ENCODE measurements around the gene SNAPIN. TPM values are rescaled to one million over a fixed set of nuclear protein-coding genes. Genes with fewer than 3 reads are reported as not detected.

Gene SNAPIN
- total and polyA plus RNA-seq, 9 of the 15 experiments (the other 6 are each of a cell fraction or from before 2014, with no cell fraction given), result 11.2 to 43.9 (median 32.3) TPM

- TF ChIP-seq PHTF2 (CRISPR knock-in tag; IDR thresholded peaks at IDR 0.05), result no peak
- peak; percentile 69; the same call in 1 of the 2 replicates for TF ChIP-seq TOE1 (IDR thresholded peaks at IDR 0.05; ENCODE audit: borderline replicate concordance)
- TF ChIP-seq TOE1 (CRISPR knock-in tag; IDR thresholded peaks at IDR 0.05; ENCODE audit: borderline replicate concordance, low read depth), result no peak
- no peak for TF ChIP-seq NCOA1 (IDR thresholded peaks at IDR 0.05; ENCODE audit: low read depth)
- TF ChIP-seq CREBBP (IDR thresholded peaks at IDR 0.05; ENCODE audit: low read depth, low read length), result no peak
- no peak for TF ChIP-seq ARID1B (IDR thresholded peaks at IDR 0.05)
- no peak; the same call in 1 of the 2 replicates for TF ChIP-seq ZNF197 (CRISPR knock-in tag; IDR thresholded peaks at IDR 0.05; ENCODE audit: low read depth)
- TF ChIP-seq YBX1 (IDR thresholded peaks at IDR 0.05), result no peak
- TF ChIP-seq, protein P1, sequence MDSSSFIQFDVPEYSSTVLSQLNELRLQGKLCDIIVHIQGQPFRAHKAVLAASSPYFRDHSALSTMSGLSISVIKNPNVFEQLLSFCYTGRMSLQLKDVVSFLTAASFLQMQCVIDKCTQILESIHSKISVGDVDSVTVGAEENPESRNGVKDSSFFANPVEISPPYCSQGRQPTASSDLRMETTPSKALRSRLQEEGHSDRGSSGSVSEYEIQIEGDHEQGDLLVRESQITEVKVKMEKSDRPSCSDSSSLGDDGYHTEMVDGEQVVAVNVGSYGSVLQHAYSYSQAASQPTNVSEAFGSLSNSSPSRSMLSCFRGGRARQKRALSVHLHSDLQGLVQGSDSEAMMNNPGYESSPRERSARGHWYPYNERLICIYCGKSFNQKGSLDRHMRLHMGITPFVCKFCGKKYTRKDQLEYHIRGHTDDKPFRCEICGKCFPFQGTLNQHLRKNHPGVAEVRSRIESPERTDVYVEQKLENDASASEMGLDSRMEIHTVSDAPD (CRISPR knock-in tag; IDR thresholded peaks at IDR 0.05), result no peak
- TF ChIP-seq ZC3H8 (IDR thresholded peaks at IDR 0.05), result no peak
- TF ChIP-seq NR2F6 (CRISPR knock-in tag; IDR thresholded peaks at IDR 0.05), result no peak
- 0 out of 2 replicates have a peak, but pooled peaks have one; percentile 23 for TF ChIP-seq GATAD2B (IDR thresholded peaks at IDR 0.05; ENCODE audit: borderline replicate concordance)
- peak in 1 of 3 experiments; percentile 78; a peak in 2 of 6 replicates for TF ChIP-seq ZBTB11 (CRISPR knock-in tag; IDR thresholded peaks at IDR 0.05)
- TF ChIP-seq, protein P2, sequence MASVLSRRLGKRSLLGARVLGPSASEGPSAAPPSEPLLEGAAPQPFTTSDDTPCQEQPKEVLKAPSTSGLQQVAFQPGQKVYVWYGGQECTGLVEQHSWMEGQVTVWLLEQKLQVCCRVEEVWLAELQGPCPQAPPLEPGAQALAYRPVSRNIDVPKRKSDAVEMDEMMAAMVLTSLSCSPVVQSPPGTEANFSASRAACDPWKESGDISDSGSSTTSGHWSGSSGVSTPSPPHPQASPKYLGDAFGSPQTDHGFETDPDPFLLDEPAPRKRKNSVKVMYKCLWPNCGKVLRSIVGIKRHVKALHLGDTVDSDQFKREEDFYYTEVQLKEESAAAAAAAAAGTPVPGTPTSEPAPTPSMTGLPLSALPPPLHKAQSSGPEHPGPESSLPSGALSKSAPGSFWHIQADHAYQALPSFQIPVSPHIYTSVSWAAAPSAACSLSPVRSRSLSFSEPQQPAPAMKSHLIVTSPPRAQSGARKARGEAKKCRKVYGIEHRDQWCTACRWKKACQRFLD (CRISPR knock-in tag; IDR thresholded peaks at IDR 0.05), result peak; percentile 79
- peak; percentile 92 for TF ChIP-seq PHF20 (IDR thresholded peaks at IDR 0.05; ENCODE audit: partially characterized antibody)
- TF ChIP-seq ZBTB7A (IDR thresholded peaks at IDR 0.05; ENCODE audit: borderline replicate concordance, control insufficient read depth, low read depth, low read length), result peak; percentile 48; the same call in 1 of the 2 replicates
- TF ChIP-seq, protein P3, sequence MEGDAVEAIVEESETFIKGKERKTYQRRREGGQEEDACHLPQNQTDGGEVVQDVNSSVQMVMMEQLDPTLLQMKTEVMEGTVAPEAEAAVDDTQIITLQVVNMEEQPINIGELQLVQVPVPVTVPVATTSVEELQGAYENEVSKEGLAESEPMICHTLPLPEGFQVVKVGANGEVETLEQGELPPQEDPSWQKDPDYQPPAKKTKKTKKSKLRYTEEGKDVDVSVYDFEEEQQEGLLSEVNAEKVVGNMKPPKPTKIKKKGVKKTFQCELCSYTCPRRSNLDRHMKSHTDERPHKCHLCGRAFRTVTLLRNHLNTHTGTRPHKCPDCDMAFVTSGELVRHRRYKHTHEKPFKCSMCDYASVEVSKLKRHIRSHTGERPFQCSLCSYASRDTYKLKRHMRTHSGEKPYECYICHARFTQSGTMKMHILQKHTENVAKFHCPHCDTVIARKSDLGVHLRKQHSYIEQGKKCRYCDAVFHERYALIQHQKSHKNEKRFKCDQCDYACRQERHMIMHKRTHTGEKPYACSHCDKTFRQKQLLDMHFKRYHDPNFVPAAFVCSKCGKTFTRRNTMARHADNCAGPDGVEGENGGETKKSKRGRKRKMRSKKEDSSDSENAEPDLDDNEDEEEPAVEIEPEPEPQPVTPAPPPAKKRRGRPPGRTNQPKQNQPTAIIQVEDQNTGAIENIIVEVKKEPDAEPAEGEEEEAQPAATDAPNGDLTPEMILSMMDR (IDR thresholded peaks at IDR 0.05 in 2 of 3, conservative IDR thresholded peaks at IDR 0.05 in 1 of 3; ENCODE audit: insufficient read depth in 2 of 3, low read depth in 1 of 3, low read length in 3 of 3), result 0 out of 6 replicates have a peak, but pooled peaks of 2 of the 3 experiments have one; percentile 14 to 25
- TF ChIP-seq ZNF274 (IDR thresholded peaks at IDR 0.05; ENCODE audit: borderline replicate concordance, low read depth, low read length), result no peak
- no peak for TF ChIP-seq MTA2 (IDR thresholded peaks at IDR 0.05; ENCODE audit: low read depth)
- TF ChIP-seq HDAC8 (tag; IDR thresholded peaks at IDR 0.05), result no peak
Measured at GRCh38 chr1:153658400-153659174, at the start of gene SNAPIN (continued).

Measured in K562 (cell line).